Measurements from ENCODE around the gene ABAT.

The ABAT gene

DNA sequence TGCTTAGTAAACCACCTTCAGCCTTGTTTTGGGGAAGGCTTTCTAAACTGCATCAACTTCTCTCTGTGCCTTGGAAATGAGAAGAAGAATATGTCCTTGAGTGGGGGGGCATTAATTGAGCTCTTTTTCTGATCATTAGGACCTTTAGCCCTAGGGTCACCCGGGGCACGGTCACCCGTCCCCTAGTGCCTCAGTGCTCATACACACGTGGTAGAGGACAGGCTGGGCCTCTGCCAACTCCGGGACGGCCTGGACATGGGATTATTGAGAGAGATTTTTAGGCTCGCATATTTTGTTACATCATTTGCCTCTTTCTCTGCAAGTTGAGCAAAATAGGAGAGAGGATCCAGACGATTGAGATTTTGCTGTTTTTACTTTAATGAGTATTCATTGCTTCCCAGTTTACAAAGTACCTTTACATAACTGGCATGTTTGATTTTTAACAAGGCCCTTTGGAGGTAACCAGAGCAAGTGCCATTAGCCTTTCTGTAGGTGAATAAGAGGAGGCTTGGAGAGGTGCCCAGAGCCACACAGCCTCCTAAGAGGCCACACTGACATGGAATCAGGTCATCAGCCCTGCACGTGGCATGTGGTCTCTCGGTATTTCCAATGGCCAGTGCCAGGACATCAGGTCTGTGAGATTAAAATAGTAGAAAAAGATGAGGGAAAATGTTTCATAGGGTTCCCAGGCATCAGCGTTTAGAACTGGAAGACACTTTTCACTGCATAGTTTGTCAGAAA is 134.4 kb downstream of the ABAT start:
- H4K20me1 ChIP-seq (ENCODE audit: insufficient read depth, low read length) = no peaks in the 10 kb centered on the region; the same call in 1 of the 2 replicates
- no peak overlapping the region for H3K9ac ChIP-seq (ENCODE audit: low read length)

GRCh38 chr16:8812162-8812843 is 137.9 kb downstream of the ABAT start:
- Histone ChIP-seq H3K9ac (ENCODE audit: low read length) (no peak overlapping the region), H2AFZ (ENCODE audit: low read depth, low read length) (no peak overlapping the region), H3K9me3 (ENCODE audit: insufficient read depth, low read length) (no peaks in the 10 kb centered on the region), H3K27ac (ENCODE audit: low read length) (peak overlapping the region; percentile 71), H3K36me3 (replicated peaks; ENCODE audit: low read depth, low read length) (peaks cover 72% of the 10 kb centered on the region), H3K27me3 (ENCODE audit: low read depth, low read length) (no peaks in the 10 kb centered on the region), H3K4me2 (ENCODE audit: low read length) (peak overlapping the region; percentile 43), H3K4me1 (ENCODE audit: low read length) (peaks cover 40% of the 10 kb centered on the region), H3K4me3 (ENCODE audit: low read length) (peak overlapping the region; percentile 23; the same call in 1 of the 2 replicates), H3K79me2 (ENCODE audit: low read length) (peaks cover 42% of the 10 kb centered on the region), H4K20me1 (ENCODE audit: insufficient read depth, low read length) (no peaks in the 10 kb centered on the region; the same call in 1 of the 2 replicates)
- TF ChIP-seq CTCF (IDR thresholded peaks at IDR 0.05; ENCODE audit: low read depth, low read length) (no peak), EZH2phosphoT487 (IDR thresholded peaks at IDR 0.05; ENCODE audit: low read depth) (no peak)

More for the DNA sequence above, 134.4 kb downstream of the ABAT start:
- no peak overlapping the region for H2AFZ ChIP-seq (ENCODE audit: low read depth, low read length)
- peaks cover 26% of the 10 kb centered on the region for H3K4me1 ChIP-seq (ENCODE audit: low read length)
- TF ChIP-seq EZH2phosphoT487 (IDR thresholded peaks at IDR 0.05; ENCODE audit: low read depth) = no peak
- TF ChIP-seq CTCF (IDR thresholded peaks at IDR 0.05; ENCODE audit: low read depth, low read length) = no peak
- peaks cover 61% of the 10 kb centered on the region for H3K79me2 ChIP-seq (ENCODE audit: low read length)
- peaks cover 67% of the 10 kb centered on the region for H3K36me3 ChIP-seq (replicated peaks; ENCODE audit: low read depth, low read length)
- no peaks in the 10 kb centered on the region for H3K27me3 ChIP-seq (ENCODE audit: low read depth, low read length)
- H3K4me3 ChIP-seq (ENCODE audit: low read length) = no peak overlapping the region
- no peak overlapping the region for H3K27ac ChIP-seq (ENCODE audit: low read length)
- H3K9me3 ChIP-seq (ENCODE audit: insufficient read depth, low read length) = no peaks in the 10 kb centered on the region
- H3K4me2 ChIP-seq (ENCODE audit: low read length) = no peak overlapping the region

DNA sequence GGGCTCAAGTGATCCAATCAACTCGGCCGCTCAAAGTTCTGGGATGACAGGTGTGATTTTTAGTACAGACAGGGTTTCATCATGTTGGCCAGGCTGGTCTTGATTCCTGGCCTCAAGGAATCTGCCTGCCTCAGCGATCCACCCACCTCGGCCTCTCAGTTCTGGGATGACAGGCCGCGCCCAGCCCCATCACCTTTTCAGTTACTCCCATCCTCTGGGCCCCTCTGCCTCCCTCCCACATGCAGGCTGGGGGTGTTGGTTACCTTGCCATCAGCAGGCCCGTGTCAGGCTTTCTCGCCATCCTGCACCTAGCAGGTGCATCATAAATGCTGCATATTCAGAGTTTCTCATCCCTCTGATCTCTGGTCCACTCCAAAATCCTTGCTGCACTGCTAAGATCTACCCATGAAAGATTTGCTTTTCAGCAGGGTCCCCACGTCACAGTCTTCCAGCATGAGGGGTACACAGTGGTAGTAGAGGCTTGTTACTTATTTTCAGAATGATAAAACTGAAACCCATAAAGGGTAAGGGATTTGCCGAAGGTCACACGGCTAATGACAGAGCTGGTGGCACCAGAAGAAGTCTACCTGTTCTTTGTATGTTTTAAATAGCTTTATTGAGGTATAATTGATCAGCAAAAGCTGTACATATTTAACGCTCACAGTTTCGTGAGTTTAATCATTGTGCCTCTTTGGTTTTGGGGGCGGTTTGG is 139.8 kb downstream of the ABAT start:
- Histone ChIP-seq H3K4me3 (ENCODE audit: low read length) (no peak overlapping the region), H3K4me1 (ENCODE audit: low read length) (peaks cover 60% of the 10 kb centered on the region), H3K36me3 (replicated peaks; ENCODE audit: low read depth, low read length) (peaks cover 59% of the 10 kb centered on the region), H3K9ac (ENCODE audit: low read length) (no peak overlapping the region), H3K9me3 (ENCODE audit: insufficient read depth, low read length) (no peaks in the 10 kb centered on the region), H3K27me3 (ENCODE audit: low read depth, low read length) (no peaks in the 10 kb centered on the region), H4K20me1 (ENCODE audit: insufficient read depth, low read length) (no peaks in the 10 kb centered on the region), H3K27ac (ENCODE audit: low read length) (peak overlapping the region; percentile 24), H2AFZ (ENCODE audit: low read depth, low read length) (no peak overlapping the region), H3K79me2 (ENCODE audit: low read length) (peaks cover 30% of the 10 kb centered on the region), H3K4me2 (ENCODE audit: low read length) (0 out of 2 replicates have a peak overlapping the region, but pooled peaks have one; percentile 5)
- TF ChIP-seq EZH2phosphoT487 (IDR thresholded peaks at IDR 0.05; ENCODE audit: low read depth) = no peak
- TF ChIP-seq CTCF (IDR thresholded peaks at IDR 0.05; ENCODE audit: low read depth, low read length) = no peak
